Measurements from ENCODE around the gene DTD1. TPM values are rescaled to one million over a fixed set of nuclear protein-coding genes. Genes with fewer than 3 reads are reported as not detected.

The DTD1 gene
- total RNA-seq, 2 donors from 2014 or later = 8.9 to 16.1 TPM

- intact Hi-C loops (cut with DNase I) = no loop called here
- peak; percentile 47 for ATAC-seq
- Histone ChIP-seq H3K9me3 (no peaks in the 10 kb centered on the region), H3K4me1 (no peaks in the 10 kb centered on the region), H3K27ac (no peak overlapping the region), H3K36me3 (replicated peaks in 1 of 2; ENCODE audit: insufficient read depth in 1 of 2, low read depth in 2 of 2) (no peaks in the 10 kb centered on the region), H3K4me3 (no peak overlapping the region), H3K27me3 (no peaks in the 10 kb centered on the region)
- DNase-seq = no peak
- 91 to 93% methylated on average over 3 of the region's 3 CpGs for WGBS, 2 donors
- TF ChIP-seq, protein P1, sequence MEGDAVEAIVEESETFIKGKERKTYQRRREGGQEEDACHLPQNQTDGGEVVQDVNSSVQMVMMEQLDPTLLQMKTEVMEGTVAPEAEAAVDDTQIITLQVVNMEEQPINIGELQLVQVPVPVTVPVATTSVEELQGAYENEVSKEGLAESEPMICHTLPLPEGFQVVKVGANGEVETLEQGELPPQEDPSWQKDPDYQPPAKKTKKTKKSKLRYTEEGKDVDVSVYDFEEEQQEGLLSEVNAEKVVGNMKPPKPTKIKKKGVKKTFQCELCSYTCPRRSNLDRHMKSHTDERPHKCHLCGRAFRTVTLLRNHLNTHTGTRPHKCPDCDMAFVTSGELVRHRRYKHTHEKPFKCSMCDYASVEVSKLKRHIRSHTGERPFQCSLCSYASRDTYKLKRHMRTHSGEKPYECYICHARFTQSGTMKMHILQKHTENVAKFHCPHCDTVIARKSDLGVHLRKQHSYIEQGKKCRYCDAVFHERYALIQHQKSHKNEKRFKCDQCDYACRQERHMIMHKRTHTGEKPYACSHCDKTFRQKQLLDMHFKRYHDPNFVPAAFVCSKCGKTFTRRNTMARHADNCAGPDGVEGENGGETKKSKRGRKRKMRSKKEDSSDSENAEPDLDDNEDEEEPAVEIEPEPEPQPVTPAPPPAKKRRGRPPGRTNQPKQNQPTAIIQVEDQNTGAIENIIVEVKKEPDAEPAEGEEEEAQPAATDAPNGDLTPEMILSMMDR (IDR thresholded peaks at IDR 0.05) = no peak
- no peak for TF ChIP-seq POLR2A (IDR thresholded peaks at IDR 0.05)
These were observed 117.6 kb downstream of the DTD1 start for GRCh38 chr20:18705490-18705889.

DNA sequence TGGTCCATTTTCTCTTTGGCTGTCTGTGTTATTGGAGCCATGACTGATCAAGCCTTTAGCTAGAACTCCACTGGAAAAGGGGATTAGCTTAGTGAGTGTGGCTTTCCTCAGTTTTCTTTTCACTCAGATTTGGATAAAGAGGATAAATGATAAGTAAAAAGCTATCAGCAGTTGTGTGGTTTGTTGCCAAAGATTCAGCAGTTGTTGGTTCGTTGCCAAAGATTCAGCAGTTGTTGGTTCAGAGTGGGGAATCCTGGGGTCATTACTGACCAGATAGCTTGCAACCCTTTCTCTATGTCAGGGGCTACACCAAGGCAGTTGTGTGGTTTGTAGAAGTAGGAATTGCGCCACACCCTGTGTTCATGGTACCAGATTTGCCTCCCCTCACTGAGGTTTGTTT, 118.1 kb downstream of the DTD1 start:
- H3K9me3 ChIP-seq = no peaks in the 10 kb centered on the region
- intact Hi-C loops (cut with DNase I) = no loop called here
- no peaks in the 10 kb centered on the region for H3K4me1 ChIP-seq
- DNase-seq (no peak), ATAC-seq (no peak)
- no peaks in the 10 kb centered on the region for H3K27me3 ChIP-seq
- H3K36me3 ChIP-seq (replicated peaks in 1 of 2; ENCODE audit: insufficient read depth in 1 of 2, low read depth in 2 of 2) = no peaks in the 10 kb centered on the region
- H3K27ac ChIP-seq = no peak overlapping the region
- TF ChIP-seq, protein P1 (IDR thresholded peaks at IDR 0.05) = no peak
- no peak for TF ChIP-seq POLR2A (IDR thresholded peaks at IDR 0.05)
- WGBS, 2 donors = 47 to 67% methylated on average over 2 of the region's 2 CpGs
- H3K4me3 ChIP-seq = no peak overlapping the region

GRCh38 chr20:18712131-18712530, 124.3 kb downstream of the DTD1 start:
- H3K9me3 ChIP-seq = no peaks in the 10 kb centered on the region
- no peaks in the 10 kb centered on the region for H3K27me3 ChIP-seq
- peaks cover 6% of the 10 kb centered on the region for H3K4me1 ChIP-seq
- intact Hi-C loops (cut with DNase I) = no loop called here
- DNase-seq (no peak), ATAC-seq (no peak)
- no peak overlapping the region for H3K4me3 ChIP-seq
- H3K36me3 ChIP-seq (replicated peaks in 1 of 2; ENCODE audit: insufficient read depth in 1 of 2, low read depth in 2 of 2) = no peaks in the 10 kb centered on the region
- TF ChIP-seq, protein P1 (IDR thresholded peaks at IDR 0.05) = no peak
- H3K27ac ChIP-seq = no peak overlapping the region
- 71 to 75% methylated on average over 1 of the region's 1 CpG for WGBS, 2 donors

- intact Hi-C loops (cut with DNase I) = no loop called here
- WGBS, 2 donors = 58 to 63% methylated on average over 3 of the region's 3 CpGs
- ATAC-seq (no peak), DNase-seq (no peak)
- peaks cover 6% of the 10 kb centered on the region for H3K4me1 ChIP-seq
- no peaks in the 10 kb centered on the region for H3K27me3 ChIP-seq
- no peak for TF ChIP-seq POLR2A (IDR thresholded peaks at IDR 0.05)
- H3K36me3 ChIP-seq (replicated peaks in 1 of 2; ENCODE audit: insufficient read depth in 1 of 2, low read depth in 2 of 2) = no peaks in the 10 kb centered on the region
- H3K9me3 ChIP-seq = no peaks in the 10 kb centered on the region
- no peak overlapping the region for H3K27ac ChIP-seq
- no peak overlapping the region for H3K4me3 ChIP-seq
These were observed 125.0 kb downstream of the DTD1 start for GRCh38 chr20:18712882-18713281.

- no peak for ATAC-seq
These were observed 127.7 kb downstream of the DTD1 start for GRCh38 chr20:18715564-18715963.

More at GRCh38 chr20:18715564-18715963, 127.7 kb downstream of the DTD1 start:
- no peak for DNase-seq
- intact Hi-C loops (cut with DNase I) = no loop called here
- H3K27me3 ChIP-seq = no peaks in the 10 kb centered on the region
- no peak overlapping the region for H3K4me3 ChIP-seq
- peaks cover 6% of the 10 kb centered on the region for H3K4me1 ChIP-seq
- TF ChIP-seq, protein P1 (IDR thresholded peaks at IDR 0.05) = no peak
- TF ChIP-seq POLR2A (IDR thresholded peaks at IDR 0.05) = no peak
- H3K27ac ChIP-seq = no peak overlapping the region
- WGBS, 2 donors = 33 to 55% methylated on average over 3 of the region's 3 CpGs
- no peaks in the 10 kb centered on the region for H3K9me3 ChIP-seq
- no peaks in the 10 kb centered on the region for H3K36me3 ChIP-seq (replicated peaks in 1 of 2; ENCODE audit: insufficient read depth in 1 of 2, low read depth in 2 of 2)
